NCI-H2227 (cell line): ENCODE data around the gene CACNA2D2.

Source experiments
- DNase-seq: peaks from one replicate; lab custom pipeline; 2025; ENCODE audit not compliant: unreplicated experiment; lab: John Stamatoyannopoulos, UW

CACNA2D2 gene

GRCh38 chr3:50373146-50374051 lies 130.0 kb downstream of the CACNA2D2 start:
- DNase-seq = no peak

GRCh38 chr3:50372349-50372748 lies 131.1 kb downstream of the CACNA2D2 start:
- peak; percentile 37 for DNase-seq

GRCh38 chr3:50371133-50371685 lies 132.2 kb downstream of the CACNA2D2 start:
- DNase-seq = no peak

GRCh38 chr3:50370594-50370993 lies 132.8 kb downstream of the CACNA2D2 start:
- peak; percentile 48 for DNase-seq

- DNase-seq = no peak
These were observed 134.3 kb downstream of the CACNA2D2 start for GRCh38 chr3:50369012-50369670.

- DNase-seq = no peak
These were observed 137.6 kb downstream of the CACNA2D2 start for GRCh38 chr3:50365842-50366220.

GRCh38 chr3:50365080-50365841 lies 138.2 kb downstream of the CACNA2D2 start:
- peak; percentile 86 for DNase-seq

- peak; percentile 63 for DNase-seq
These were observed 138.8 kb downstream of the CACNA2D2 start for GRCh38 chr3:50364573-50365079.

GRCh38 chr3:50359760-50360110 lies 143.7 kb downstream of the CACNA2D2 start:
- no peak for DNase-seq

GRCh38 chr3:50358911-50359759 lies 144.3 kb downstream of the CACNA2D2 start, which contains the start of gene TMEM115:
TSS of gene TMEM115 (minus strand) at chr3:50359521. CDS start at chr3:50359063, 458 bp downstream.
- DNase-seq = peak; percentile 95

- no peak for DNase-seq
These were observed 145.0 kb downstream of the CACNA2D2 start for GRCh38 chr3:50358355-50358910.

- DNase-seq = no peak
These were observed 146.0 kb downstream of the CACNA2D2 start for GRCh38 chr3:50357481-50357880.

GRCh38 chr3:50356553-50356952 lies 146.9 kb downstream of the CACNA2D2 start:
- no peak for DNase-seq

GRCh38 chr3:50355829-50356552 lies 147.4 kb downstream of the CACNA2D2 start:
- DNase-seq = no peak

GRCh38 chr3:50354850-50355249 lies 148.6 kb downstream of the CACNA2D2 start:
- no peak for DNase-seq

GRCh38 chr3:50354186-50354764 lies 149.2 kb downstream of the CACNA2D2 start:
- DNase-seq = no peak

- no peak for DNase-seq
These were observed 150.0 kb downstream of the CACNA2D2 start for GRCh38 chr3:50353245-50354004.

- no peak for DNase-seq
These were observed 150.7 kb downstream of the CACNA2D2 start for GRCh38 chr3:50352781-50353180.
